ENCODE data around the gene SLC25A43. TPM values are rescaled to one million over a fixed set of nuclear protein-coding genes. Genes with fewer than 3 reads are reported as not detected.
A peak's percentile ranks its signal among the peaks of the same experiment; 100 is the strongest.
"Not testable (repeated sequence)": the region's sequence is repeated elsewhere in the genome, so short reads cannot be mapped to it uniquely, and the experiment has no call there.

Gene SLC25A43
- total RNA-seq, 4 donors from 2014 or later, result 23.1 to 31.1 (median 27.6) TPM

- Histone ChIP-seq H3K27me3 (no peaks in the 10 kb centered on the region), H3K27ac (no peak overlapping the region), H3K36me3 (no peaks in the 10 kb centered on the region), H3K4me1 (peaks cover 0 to 5% (median 0%) of the 10 kb centered on the region in 4 donors), H3K9me3 (no peaks in the 10 kb centered on the region), H3K4me3 (no peak overlapping the region)
- TF ChIP-seq POLR2A (IDR thresholded peaks at IDR 0.05) (no peak), CTCF (IDR thresholded peaks at IDR 0.05) (no peak)
- DNase-seq, result no peak
These were observed 80.7 kb downstream of the SLC25A43 start for GRCh38 chrX:119479845-119480244.

- no peaks in the 10 kb centered on the region for H3K27me3 ChIP-seq
- DNase-seq, result peak in 2 of 3 donors; percentile 59 to 69
- H3K27ac ChIP-seq, result peak overlapping the region in 1 of 4 donors; percentile 44
- TF ChIP-seq POLR2A (IDR thresholded peaks at IDR 0.05), result no peak
- TF ChIP-seq CTCF (IDR thresholded peaks at IDR 0.05), result no peak
- H3K9me3 ChIP-seq, result no peaks in the 10 kb centered on the region
- peaks cover 0 to 5% (median 0%) of the 10 kb centered on the region in 4 donors for H3K4me1 ChIP-seq
- H3K36me3 ChIP-seq, result no peaks in the 10 kb centered on the region
- H3K4me3 ChIP-seq, result no peak overlapping the region
These were observed 82.2 kb downstream of the SLC25A43 start for GRCh38 chrX:119481323-119481801.

- no peak for DNase-seq
- Histone ChIP-seq H3K27ac (peak overlapping the region in 3 of 4 donors; percentile 44 to 79 (median 75)), H3K36me3 (no peaks in the 10 kb centered on the region), H3K9me3 (no peaks in the 10 kb centered on the region), H3K4me1 (peaks cover 0 to 3% (median 0%) of the 10 kb centered on the region in 4 donors), H3K27me3 (no peaks in the 10 kb centered on the region), H3K4me3 (peak overlapping the region in 3 of 4 donors; percentile 22 to 50 (median 32))
- no peak for TF ChIP-seq POLR2A (IDR thresholded peaks at IDR 0.05)
- no peak for TF ChIP-seq CTCF (IDR thresholded peaks at IDR 0.05)
These were observed 82.9 kb downstream of the SLC25A43 start for GRCh38 chrX:119482041-119482440.

GRCh38 chrX:119482481-119483480, 83.6 kb downstream of the SLC25A43 start:
- H3K9me3 ChIP-seq, result no peaks in the 10 kb centered on the region
- peak overlapping the region in 3 of 4 donors; percentile 44 to 79 (median 75) for H3K27ac ChIP-seq
- peak; percentile 54 to 82 (median 79) for DNase-seq
- TF ChIP-seq POLR2A (IDR thresholded peaks at IDR 0.05) (no peak), CTCF (IDR thresholded peaks at IDR 0.05) (peak; percentile 7 to 80 (median 68))
- no peaks in the 10 kb centered on the region for H3K27me3 ChIP-seq
- H3K4me3 ChIP-seq, result peak overlapping the region; percentile 22 to 50 (median 40)
- H3K4me1 ChIP-seq, result no peaks in the 10 kb centered on the region
- no peaks in the 10 kb centered on the region for H3K36me3 ChIP-seq

- H3K9me3 ChIP-seq, result no peaks in the 10 kb centered on the region
- no peak for DNase-seq
- no peaks in the 10 kb centered on the region for H3K27me3 ChIP-seq
- H3K4me1 ChIP-seq, result no peaks in the 10 kb centered on the region
- no peak for TF ChIP-seq CTCF (IDR thresholded peaks at IDR 0.05)
- no peak for TF ChIP-seq POLR2A (IDR thresholded peaks at IDR 0.05)
- H3K36me3 ChIP-seq, result no peaks in the 10 kb centered on the region
- H3K4me3 ChIP-seq, result no peak overlapping the region
- no peak overlapping the region for H3K27ac ChIP-seq
These were observed 87.6 kb downstream of the SLC25A43 start for GRCh38 chrX:119486745-119487144.

GRCh38 chrX:119487766-119488165, 88.6 kb downstream of the SLC25A43 start:
- not testable (repeated sequence) for H3K36me3 ChIP-seq, H3K27ac ChIP-seq, H3K27me3 ChIP-seq, H3K4me1 ChIP-seq, DNase-seq, H3K9me3 ChIP-seq, H3K4me3 ChIP-seq
